Measurements from ENCODE around the gene RIMS3. TPM values are rescaled to one million over a fixed set of nuclear protein-coding genes. Genes with fewer than 3 reads are reported as not detected.

The RIMS3 gene
- total RNA-seq, 4 donors from 2014 or later = 0.79 to 2.2 (median 1.7) TPM

DNA sequence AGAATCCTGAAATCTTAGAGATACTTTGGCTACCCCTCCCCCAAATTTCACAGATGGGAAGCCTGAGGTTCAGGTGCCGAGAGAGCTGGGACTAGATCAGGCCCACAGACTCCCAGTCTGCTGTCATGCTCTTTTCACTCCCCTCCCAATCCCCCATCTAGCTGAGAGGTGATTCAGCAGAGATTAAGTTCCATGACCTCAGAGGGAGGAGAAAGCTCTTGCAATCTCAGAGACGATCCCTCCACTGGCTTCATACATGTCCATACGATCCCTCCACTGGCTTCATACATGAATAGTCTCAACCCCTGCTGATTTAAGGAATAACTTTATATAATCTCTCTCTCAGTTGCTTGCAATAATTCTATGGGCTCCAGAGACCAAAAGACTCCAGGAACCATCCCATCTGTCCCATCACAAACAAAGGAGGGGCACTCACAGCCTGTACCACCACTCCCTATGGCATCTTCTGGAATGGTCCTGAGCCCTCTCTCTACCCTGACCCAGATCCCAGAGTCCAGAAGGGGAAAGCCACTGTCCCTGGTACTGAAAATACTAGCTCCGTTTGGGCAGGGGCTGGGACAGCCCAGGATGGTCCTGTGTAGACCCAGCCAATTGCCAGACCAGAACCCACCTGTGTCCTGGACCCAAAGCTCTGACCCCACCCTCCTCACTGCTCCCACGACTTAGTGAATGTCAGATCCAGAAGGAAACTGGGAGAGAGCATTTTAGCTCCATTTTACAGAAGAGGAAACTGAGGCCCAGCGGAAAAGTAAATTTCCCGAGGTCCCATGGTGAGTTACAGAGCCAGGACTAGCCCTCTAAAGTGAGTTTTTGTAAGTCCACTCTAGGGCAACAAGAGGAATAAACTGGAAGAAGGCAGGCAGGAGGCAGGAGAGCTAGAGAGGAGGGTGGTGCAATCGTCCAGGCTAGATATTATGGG lies 27.1 kb downstream of the RIMS3 start:
- ATAC-seq (ENCODE audit: low FRiP score) = no peak
- no peak for TF ChIP-seq CTCF (IDR thresholded peaks at IDR 0.05)
- DNase-seq (ENCODE audit: low spot score) = no peak

DNA sequence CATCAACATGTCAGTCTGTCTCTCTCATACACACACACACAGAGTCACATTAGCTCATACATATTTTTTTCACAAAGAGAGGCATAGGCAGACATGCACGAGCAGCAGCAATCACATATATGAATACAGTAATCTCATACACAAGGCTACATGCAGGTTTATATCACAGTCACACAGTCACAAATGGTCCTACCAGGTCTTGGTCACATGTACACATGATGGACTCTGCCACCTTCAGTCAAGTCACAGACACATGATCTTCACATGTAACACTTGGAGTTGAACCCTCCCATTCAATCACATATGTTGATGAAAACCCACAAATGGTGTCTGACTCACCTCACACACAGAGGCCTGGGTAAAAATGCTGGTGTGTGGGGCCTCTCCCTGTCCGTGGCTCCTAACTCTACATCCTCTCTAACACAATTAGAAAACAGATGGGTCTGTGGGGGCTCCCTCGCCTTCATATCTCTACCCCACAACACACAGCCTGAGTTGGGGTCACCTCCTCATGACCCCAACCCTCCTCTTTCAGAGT lies 27.9 kb downstream of the RIMS3 start:
- TF ChIP-seq CTCF (IDR thresholded peaks at IDR 0.05) = no peak
- no peak for ATAC-seq (ENCODE audit: low FRiP score)
- DNase-seq (ENCODE audit: low spot score) = no peak

GRCh38 chr1:40636777-40637176 lies 28.7 kb downstream of the RIMS3 start:
- TF ChIP-seq CTCF (IDR thresholded peaks at IDR 0.05) = no peak
- ATAC-seq (ENCODE audit: low FRiP score) = no peak

GRCh38 chr1:40635763-40636500 lies 29.6 kb downstream of the RIMS3 start:
- no peak for DNase-seq (ENCODE audit: low spot score)
- TF ChIP-seq CTCF (IDR thresholded peaks at IDR 0.05) = no peak
- no peak for ATAC-seq (ENCODE audit: low FRiP score)

More at GRCh38 chr1:40636777-40637176, 28.7 kb downstream of the RIMS3 start:
- no peak for DNase-seq (ENCODE audit: low spot score)

GRCh38 chr1:40634901-40635655 lies 30.4 kb downstream of the RIMS3 start:
- DNase-seq (ENCODE audit: low spot score) (no peak), ATAC-seq (ENCODE audit: low FRiP score) (no peak)
- no peak for TF ChIP-seq CTCF (IDR thresholded peaks at IDR 0.05)

GRCh38 chr1:40633931-40634376 lies 31.5 kb downstream of the RIMS3 start:
- ATAC-seq (ENCODE audit: low FRiP score) (peak; percentile 46), DNase-seq (ENCODE audit: low spot score) (peak; percentile 27)

More at GRCh38 chr1:40633931-40634376, 31.5 kb downstream of the RIMS3 start:
- no peak for TF ChIP-seq CTCF (IDR thresholded peaks at IDR 0.05)
